ENCODE measurements around the gene TMEM203. TPM values are rescaled to one million over a fixed set of nuclear protein-coding genes. Genes with fewer than 3 reads are reported as not detected.

Gene TMEM203
- total RNA-seq, 1 experiment from 2014 or later = 50.6 TPM

- no peak for ATAC-seq
- H3K27me3 Mint-ChIP-seq (ENCODE audit: low read depth) = peaks cover 57% of the 10 kb centered on the region
- no peak for DNase-seq (ENCODE audit: low spot score)
- peaks cover 6% of the 10 kb centered on the region for H3K4me1 Mint-ChIP-seq
- H3K27ac Mint-ChIP-seq = no peak within 1 kb of the TSS
- ChIA-PET CTCF (interaction anchor here (0.7 to 3.1 kb wide), 16 partner anchors 9 to 141 kb away, joined by 3 to 17 read pairs (median 5); partner anchors contain the start of gene RNF224), POLR2A (interaction anchor here (0.6 to 0.8 kb wide), 3 partner anchors 71 to 597 kb away, joined by 3 read pairs; partner anchors contain the start of genes MAN1B1 and TUBB4B)
- no peak for TF ChIP-seq KAT7 (CRISPR knock-in tag; IDR thresholded peaks at IDR 0.05; ENCODE audit: borderline replicate concordance)
- no peak for TF ChIP-seq IRF1 (CRISPR knock-in tag; IDR thresholded peaks at IDR 0.05)
- TF ChIP-seq NR3C1 (CRISPR knock-in tag; conservative IDR thresholded peaks at IDR 0.05; ENCODE audit: low read depth) = no peak
- TF ChIP-seq IRF2 (CRISPR knock-in tag; IDR thresholded peaks at IDR 0.05; ENCODE audit: borderline replicate concordance, low read depth) = no peak
- TF ChIP-seq CREM (CRISPR knock-in tag; IDR thresholded peaks at IDR 0.05) = no peak
- TF ChIP-seq ATF2 (CRISPR knock-in tag; IDR thresholded peaks at IDR 0.05; ENCODE audit: borderline replicate concordance, low read depth) = no peak
- TF ChIP-seq PRRX2 (CRISPR knock-in tag; IDR thresholded peaks at IDR 0.05) = no peak
- TF ChIP-seq, protein P1, sequence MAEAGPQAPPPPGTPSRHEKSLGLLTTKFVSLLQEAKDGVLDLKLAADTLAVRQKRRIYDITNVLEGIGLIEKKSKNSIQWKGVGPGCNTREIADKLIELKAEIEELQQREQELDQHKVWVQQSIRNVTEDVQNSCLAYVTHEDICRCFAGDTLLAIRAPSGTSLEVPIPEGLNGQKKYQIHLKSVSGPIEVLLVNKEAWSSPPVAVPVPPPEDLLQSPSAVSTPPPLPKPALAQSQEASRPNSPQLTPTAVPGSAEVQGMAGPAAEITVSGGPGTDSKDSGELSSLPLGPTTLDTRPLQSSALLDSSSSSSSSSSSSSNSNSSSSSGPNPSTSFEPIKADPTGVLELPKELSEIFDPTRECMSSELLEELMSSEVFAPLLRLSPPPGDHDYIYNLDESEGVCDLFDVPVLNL (CRISPR knock-in tag; IDR thresholded peaks at IDR 0.05; ENCODE audit: borderline replicate concordance, low read depth) = no peak
- no peak for TF ChIP-seq JAZF1 (CRISPR knock-in tag; IDR thresholded peaks at IDR 0.05)
- TF ChIP-seq ZMAT4 (CRISPR knock-in tag; IDR thresholded peaks at IDR 0.05) = no peak
- no peak for TF ChIP-seq ZNF416 (CRISPR knock-in tag; IDR thresholded peaks at IDR 0.05)
- TF ChIP-seq ATF3 (CRISPR knock-in tag; conservative IDR thresholded peaks at IDR 0.05) = no peak
- H3K9me3 Mint-ChIP-seq = no peaks in the 10 kb centered on the region
- peak within 1 kb of the TSS; percentile 62 for H3K4me3 Mint-ChIP-seq
- no peaks in the 10 kb centered on the region for H3K36me3 Mint-ChIP-seq
Measured at GRCh38 chr9:137169896-137170358, 35.5 kb downstream of the TMEM203 start, which contains the start of gene LRRC26. Gene LRRC26 (minus strand): TSS chr9:137170051. CDS start chr9:137169943, 108 bp downstream.

DNA sequence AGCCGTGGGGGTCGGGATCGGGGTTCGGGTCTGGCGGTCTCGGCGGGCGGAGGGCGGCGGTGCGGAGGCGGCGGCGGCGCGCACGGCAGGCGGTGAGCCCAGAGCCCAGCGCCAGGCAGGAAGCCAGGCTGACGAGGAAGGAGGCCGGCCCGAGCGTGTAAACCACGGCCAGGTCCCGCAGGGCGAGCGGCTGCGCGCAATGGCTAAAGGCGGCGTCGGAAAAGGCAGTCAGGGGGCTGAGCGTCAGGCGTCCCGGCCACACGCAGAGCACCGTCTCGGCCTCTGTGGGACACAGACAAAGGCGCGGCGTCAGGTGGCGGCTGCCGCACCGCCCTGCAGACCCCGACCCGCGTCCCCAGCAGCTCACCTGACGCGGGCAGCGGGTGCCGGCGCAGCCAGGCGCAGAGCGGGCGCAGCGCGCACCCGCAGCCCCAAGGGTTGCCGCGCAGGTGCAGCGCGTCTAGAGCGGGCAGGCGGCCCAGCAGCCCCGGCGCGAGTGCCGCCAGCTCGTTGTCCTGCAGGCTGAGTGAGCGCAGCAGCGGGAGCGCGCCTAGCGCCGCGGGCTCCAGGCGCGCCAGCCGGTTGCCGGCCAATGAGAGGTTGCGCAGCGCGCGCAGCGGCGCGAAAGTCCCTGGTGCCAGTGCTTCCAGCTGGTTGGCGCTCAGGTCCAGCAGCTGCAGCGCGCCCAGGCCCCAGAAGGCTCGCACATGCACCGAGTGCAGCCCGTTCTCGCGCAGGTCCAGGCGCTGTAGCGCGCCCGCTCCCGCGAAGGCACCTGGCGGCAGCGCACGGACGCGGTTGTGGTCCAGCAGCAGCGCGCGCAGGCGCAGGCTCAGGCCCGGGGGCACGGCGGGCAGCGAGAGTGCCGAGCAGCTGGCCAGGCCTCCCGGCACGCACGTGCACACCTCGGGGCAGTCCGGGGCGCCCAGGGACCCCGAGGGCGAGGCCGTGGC lies 36.3 kb downstream of the TMEM203 start:
- Mint-ChIP-seq H3K4me1 (peaks cover 6% of the 10 kb centered on the region), H3K9me3 (no peaks in the 10 kb centered on the region), H3K27me3 (ENCODE audit: low read depth) (peaks cover 64% of the 10 kb centered on the region), H3K36me3 (no peaks in the 10 kb centered on the region), H3K27ac (no peak overlapping the region), H3K4me3 (peak overlapping the region; percentile 62)
- ATAC-seq = peak; percentile 61
- ChIA-PET POLR2A (interaction anchor here (0.5 to 0.8 kb wide), 7 partner anchors 20 to 597 kb away, joined by 3 read pairs; partner anchors contain the start of genes MAN1B1 and TUBB4B), CTCF (interaction anchor here (0.7 to 3.6 kb wide), 21 partner anchors 7 to 140 kb away, joined by 3 to 17 read pairs (median 5); partner anchors contain the start of genes GRIN1, MAN1B1, NELFB and RNF224)
- peak; percentile 81 for DNase-seq (ENCODE audit: low spot score)
- no peak for TF ChIP-seq NFYB (CRISPR knock-in tag; conservative IDR thresholded peaks at IDR 0.05; ENCODE audit: low read depth)
- TF ChIP-seq, protein P2, sequence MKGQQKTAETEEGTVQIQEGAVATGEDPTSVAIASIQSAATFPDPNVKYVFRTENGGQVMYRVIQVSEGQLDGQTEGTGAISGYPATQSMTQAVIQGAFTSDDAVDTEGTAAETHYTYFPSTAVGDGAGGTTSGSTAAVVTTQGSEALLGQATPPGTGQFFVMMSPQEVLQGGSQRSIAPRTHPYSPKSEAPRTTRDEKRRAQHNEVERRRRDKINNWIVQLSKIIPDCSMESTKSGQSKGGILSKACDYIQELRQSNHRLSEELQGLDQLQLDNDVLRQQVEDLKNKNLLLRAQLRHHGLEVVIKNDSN (CRISPR knock-in tag; IDR thresholded peaks at IDR 0.05) = no peak
- no peak for TF ChIP-seq GRHL2 (CRISPR knock-in tag; IDR thresholded peaks at IDR 0.05; ENCODE audit: insufficient replicate concordance, severe bottlenecking)
- no peak for TF ChIP-seq SMAD4 (CRISPR knock-in tag; IDR thresholded peaks at IDR 0.05)
- TF ChIP-seq STAT6 (CRISPR knock-in tag; conservative IDR thresholded peaks at IDR 0.05; ENCODE audit: low read depth) = peak; percentile 65; the same call in 1 of the 2 replicates
- TF ChIP-seq HMGA2 (CRISPR knock-in tag; IDR thresholded peaks at IDR 0.05) = no peak
- peak; percentile 85 for TF ChIP-seq FOXP4 (CRISPR knock-in tag; IDR thresholded peaks at IDR 0.05)
- TF ChIP-seq ETV6 (CRISPR knock-in tag; IDR thresholded peaks at IDR 0.05) = 0 out of 2 replicates have a peak, but pooled peaks have one; percentile 55
- peak; percentile 59; the same call in 1 of the 2 replicates for TF ChIP-seq FOXP1 (CRISPR knock-in tag; IDR thresholded peaks at IDR 0.05; ENCODE audit: borderline replicate concordance)

Data from WTC11 (cell line).